Right forelimb (tissue), 1 donor: ENCODE data around the gene COL1A1.

Experiments
- DNase-seq: peaks from one replicate; pipeline ENCODE4 v3.0.0-alpha.2; 2018

The COL1A1 gene

GRCh38 chr17:50141026-50141744 lies 60.2 kb downstream of the COL1A1 start:
- no peak for DNase-seq

GRCh38 chr17:50139950-50140885 lies 61.2 kb downstream of the COL1A1 start:
- DNase-seq = peak; percentile 79

- DNase-seq = no peak
These were observed 62.1 kb downstream of the COL1A1 start for GRCh38 chr17:50139185-50139783.

- no peak for DNase-seq
These were observed 64.4 kb downstream of the COL1A1 start for GRCh38 chr17:50137042-50137441.

- DNase-seq = no peak
These were observed 65.2 kb downstream of the COL1A1 start for GRCh38 chr17:50136096-50136687.

- no peak for DNase-seq
These were observed 65.9 kb downstream of the COL1A1 start for GRCh38 chr17:50135316-50136095.

- no peak for DNase-seq
These were observed 67.0 kb downstream of the COL1A1 start for GRCh38 chr17:50134206-50135110.

GRCh38 chr17:50133769-50134099 lies 67.7 kb downstream of the COL1A1 start:
- DNase-seq = no peak
